Fibroblast of villous mesenchyme (primary cell): ENCODE measurements around the gene WBP1. TPM values are rescaled to one million over a fixed set of nuclear protein-coding genes. Genes with fewer than 3 reads are reported as not detected.
"Not testable (repeated sequence)": the region's sequence is repeated elsewhere in the genome, so short reads cannot be mapped to it uniquely, and the experiment has no call there.

Experiments
- DNase-seq: peaks from one replicate; pipeline ENCODE4 v3.0.0-alpha.2; 2010; ENCODE audit warnings: low read depth
- H3K4me3 ChIP-seq: 2 replicates; pipeline ENCODE4 v1.5.1; 2011; ENCODE audit warnings: low read depth, mild to moderate bottlenecking, low read length
- total RNA-seq: library from RNA; depleted of rRNA; stranded (reverse); fragments of >200 nt; gene quantifications from 2 replicates; pipeline ENCODE4 v1.2.3, GENCODE V29; 2012
- TF ChIP-seq, protein P1 (sequence below): IDR thresholded peaks from 2 replicates; pipeline ENCODE4 v1.5.1; 2012; ENCODE audit warnings: low read depth, mild to moderate bottlenecking, low read length; ENCODE audit not compliant: insufficient read depth

Gene WBP1
- total RNA-seq, 1 donor: 50.5 TPM

DNA sequence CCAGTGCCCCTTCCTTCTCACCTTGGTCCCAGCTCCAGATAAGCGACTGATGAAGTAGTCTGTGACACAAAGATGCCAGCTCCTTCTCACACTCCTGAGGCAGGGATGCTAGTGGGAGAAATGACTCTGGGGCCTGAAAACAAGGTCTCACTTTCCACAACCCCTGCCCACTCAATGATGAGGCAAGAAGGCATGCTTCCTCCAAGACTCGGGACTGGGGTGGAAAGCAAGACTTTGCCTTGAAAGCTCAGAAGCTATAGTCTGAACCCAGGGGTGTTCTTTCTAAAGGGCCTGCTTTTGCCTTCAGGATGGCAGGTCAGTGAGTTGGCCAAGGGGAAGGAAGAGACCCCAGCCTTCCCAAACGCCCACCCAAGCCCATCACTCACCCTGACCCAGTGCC, 23.2 kb downstream of the WBP1 start:
- TF ChIP-seq, protein P1, sequence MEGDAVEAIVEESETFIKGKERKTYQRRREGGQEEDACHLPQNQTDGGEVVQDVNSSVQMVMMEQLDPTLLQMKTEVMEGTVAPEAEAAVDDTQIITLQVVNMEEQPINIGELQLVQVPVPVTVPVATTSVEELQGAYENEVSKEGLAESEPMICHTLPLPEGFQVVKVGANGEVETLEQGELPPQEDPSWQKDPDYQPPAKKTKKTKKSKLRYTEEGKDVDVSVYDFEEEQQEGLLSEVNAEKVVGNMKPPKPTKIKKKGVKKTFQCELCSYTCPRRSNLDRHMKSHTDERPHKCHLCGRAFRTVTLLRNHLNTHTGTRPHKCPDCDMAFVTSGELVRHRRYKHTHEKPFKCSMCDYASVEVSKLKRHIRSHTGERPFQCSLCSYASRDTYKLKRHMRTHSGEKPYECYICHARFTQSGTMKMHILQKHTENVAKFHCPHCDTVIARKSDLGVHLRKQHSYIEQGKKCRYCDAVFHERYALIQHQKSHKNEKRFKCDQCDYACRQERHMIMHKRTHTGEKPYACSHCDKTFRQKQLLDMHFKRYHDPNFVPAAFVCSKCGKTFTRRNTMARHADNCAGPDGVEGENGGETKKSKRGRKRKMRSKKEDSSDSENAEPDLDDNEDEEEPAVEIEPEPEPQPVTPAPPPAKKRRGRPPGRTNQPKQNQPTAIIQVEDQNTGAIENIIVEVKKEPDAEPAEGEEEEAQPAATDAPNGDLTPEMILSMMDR: no peak
- no peak for DNase-seq

DNA sequence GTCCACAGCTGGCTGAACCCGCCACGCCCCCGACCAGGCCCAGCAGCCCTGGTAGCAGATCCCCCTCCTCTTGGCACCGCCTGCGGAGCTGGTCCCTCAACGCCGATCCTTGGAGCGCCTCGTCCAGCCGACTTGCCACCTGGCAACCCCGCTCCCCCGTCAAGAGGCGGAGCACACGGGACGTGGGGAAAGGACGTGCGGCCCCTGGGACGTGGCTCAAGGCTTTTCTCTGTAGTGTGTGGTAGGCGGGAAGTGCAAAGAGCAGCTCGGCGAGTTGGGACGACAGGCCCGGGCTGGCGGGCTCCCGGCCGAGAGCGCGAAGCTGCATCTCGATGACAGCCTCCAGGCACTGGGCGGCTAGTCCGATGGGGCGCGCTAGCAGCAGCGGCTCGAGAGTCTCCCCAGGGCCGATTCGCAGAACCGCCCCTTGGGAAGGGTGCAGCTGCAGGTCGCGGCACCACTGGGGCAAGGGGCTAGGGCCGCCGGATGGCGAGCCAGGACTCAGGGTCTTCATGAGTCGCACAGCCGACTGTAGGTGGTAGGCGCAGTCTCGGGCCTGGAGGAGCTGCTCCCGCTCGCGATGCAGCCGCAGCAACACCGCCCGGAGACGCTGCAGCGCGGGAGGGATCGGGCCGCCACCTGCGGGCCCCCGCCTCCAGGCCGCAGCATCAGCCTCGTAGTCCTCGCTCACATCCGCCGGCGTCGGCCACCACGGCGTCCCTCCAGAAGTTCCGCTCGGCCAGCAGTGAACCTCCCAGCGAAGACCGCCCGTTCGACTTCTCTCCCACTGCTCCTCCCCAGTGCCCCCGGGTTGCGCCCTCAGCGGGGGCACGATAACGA, 23.9 kb downstream of the WBP1 start:
- peak overlapping the region; percentile 99 for H3K4me3 ChIP-seq
- TF ChIP-seq, protein P1: no peak
- peak; percentile 33 for DNase-seq

More for the DNA sequence above, 23.2 kb downstream of the WBP1 start:
- peak overlapping the region; percentile 99 for H3K4me3 ChIP-seq

DNA sequence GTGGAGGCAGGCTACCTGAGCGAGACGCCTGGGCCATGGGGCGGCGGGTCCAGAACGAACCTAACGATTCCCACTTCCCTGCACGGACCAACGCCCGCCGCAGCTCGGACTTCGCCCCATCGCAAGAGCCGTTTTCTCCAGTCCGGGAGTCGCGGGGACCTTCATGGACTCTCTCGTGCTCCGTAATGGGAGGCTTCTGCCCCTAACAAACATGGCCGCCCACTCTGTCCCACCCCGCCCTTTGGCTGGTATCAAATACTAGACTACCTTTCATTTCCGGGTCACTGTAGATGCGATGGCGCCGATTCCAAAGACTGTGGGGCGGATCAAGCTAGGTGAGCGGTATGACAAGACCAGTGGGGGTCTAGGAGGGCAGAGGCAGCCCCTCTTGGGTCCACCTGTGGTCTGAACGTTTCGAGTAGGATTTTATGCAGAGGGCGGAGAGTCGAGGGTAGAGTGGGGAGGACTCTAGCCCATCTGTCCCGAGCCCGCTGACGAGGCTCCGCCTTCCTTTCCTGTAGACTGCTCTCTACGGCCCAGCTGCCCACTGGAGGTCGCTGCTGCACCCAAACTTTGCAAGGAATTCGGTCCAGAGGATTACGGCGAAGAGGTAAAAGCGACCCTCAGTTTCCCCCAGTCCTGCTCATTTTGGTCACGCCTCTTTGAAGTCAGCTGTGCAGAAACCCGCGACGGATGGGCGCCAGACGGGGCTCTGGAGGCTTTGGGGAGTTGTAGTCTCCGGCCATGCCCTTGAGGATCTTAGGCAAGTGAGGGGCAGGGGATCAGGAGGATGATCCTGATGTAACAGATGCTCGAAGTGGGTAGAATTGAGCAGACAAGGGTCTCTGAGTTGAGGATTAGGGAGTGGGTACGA, 24.8 kb downstream of the WBP1 start, which contains the start of the genes CCDC142 and TTC31:
TSS of gene CCDC142 (minus strand) at position 198 of the 874 bp plus-strand sequence. CDS start at position 37, 161 bp downstream.
TSS of gene TTC31 (plus strand) at position 281 of the 874 bp plus-strand sequence. CDS start at position 296, 15 bp downstream.
- TF ChIP-seq, protein P1: peak; percentile 92
- H3K4me3 ChIP-seq: peak within 1 kb of the TSS; percentile 99
- DNase-seq: peak; percentile 96

DNA sequence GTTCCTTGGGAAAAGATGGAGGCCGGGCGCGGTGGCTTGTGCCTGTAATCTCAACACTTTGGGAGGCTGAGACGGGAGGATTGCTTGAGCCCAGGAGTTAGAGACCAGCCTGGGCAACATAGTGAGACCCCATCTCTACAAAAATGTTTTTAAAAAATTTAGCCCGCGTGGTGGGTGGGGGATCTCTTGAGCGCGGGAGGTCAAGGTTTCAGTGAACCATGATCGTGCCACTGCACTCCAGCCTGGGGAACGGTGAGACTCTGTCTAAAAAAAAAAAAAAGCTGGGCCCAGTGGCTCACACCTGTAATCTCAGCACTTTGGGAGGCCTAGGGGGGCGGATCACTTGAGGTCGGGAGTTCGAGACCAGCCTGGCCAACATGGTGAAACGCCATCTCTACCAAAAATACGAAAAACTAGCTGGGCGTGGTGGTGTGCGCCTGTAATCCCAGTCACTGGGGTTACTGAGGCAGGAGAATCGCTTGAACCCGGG, 25.5 kb downstream of the WBP1 start:
- DNase-seq: not testable (repeated sequence)
- H3K4me3 ChIP-seq: peak overlapping the region; percentile 99

DNA sequence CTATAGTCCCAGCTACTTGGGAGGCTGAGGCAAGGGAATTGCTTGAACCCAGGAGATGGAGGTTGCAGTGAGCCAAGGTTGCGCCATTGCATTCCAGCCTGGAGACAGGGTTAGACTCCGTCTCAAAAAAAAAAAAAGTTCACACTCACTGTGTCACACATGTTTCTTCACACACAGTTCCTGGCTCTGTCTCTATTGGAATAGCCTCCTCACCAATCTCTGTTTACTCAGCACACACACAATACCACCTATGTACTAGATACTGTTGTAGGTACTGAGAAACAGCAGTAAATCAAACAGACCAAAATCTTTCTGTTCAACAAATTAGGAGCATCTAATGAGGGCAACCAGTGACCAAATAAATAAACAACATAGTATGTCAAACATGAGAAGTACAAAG, 27.9 kb downstream of the WBP1 start:
- no peak overlapping the region for H3K4me3 ChIP-seq
- TF ChIP-seq, protein P1: no peak
- DNase-seq: no peak

DNA sequence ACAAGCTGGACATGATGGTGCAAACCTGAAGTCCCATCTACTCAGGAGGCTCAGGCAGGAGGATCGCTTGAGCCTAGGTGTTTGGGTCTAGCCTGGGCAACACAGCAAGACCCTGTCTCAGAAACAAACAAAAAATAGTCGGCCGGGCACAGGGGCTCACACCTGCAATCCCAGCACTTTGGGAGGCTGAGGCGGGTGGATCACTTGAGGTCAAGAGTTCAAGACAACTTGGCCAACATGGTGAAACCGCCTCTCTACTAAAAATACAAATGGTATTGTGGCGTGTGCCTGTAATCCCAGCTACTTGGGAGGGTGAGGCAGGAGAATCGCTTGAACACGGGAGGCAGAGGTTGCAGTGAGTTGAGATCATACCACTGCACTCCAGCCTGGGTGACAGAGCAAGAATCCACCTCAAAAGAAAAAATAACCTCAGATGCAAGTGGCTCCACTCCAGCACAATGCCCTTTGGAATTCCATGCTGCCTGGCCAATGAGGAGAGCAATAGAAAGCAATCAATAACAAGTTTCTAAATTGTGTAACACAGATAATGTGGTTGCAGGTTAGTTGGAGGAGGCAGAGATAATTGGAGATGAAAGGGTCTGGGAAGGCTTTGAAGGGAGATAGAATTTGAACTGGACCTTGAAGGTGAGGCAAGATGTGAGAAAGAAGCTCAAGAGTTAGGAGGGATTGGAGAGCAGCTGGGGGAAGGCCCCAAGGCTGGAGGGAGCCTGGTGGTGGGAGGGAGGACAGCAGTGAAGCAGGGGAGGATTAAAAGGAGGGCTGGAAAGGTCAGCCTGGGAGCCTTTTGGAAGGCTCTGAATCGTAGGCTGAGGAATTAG, 30.6 kb downstream of the WBP1 start:
- DNase-seq: no peak
- TF ChIP-seq, protein P1: no peak
- H3K4me3 ChIP-seq: no peak overlapping the region
